IPS-15b (cell line): ENCODE measurements around the gene SLC43A1.

Experiments
- H3K27me3 ChIP-seq: one replicate; pipeline ENCODE4 v1.6.1; 2013; ENCODE audit warnings: low read length; ENCODE audit not compliant: control insufficient read depth, insufficient read depth
- H3K36me3 ChIP-seq: one replicate; pipeline ENCODE4 v1.6.1; 2013; ENCODE audit warnings: low read length; ENCODE audit not compliant: control insufficient read depth, insufficient read depth
- H3K4me1 ChIP-seq: one replicate; pipeline ENCODE4 v1.6.1; 2013; ENCODE audit warnings: mild to moderate bottlenecking, low read length; ENCODE audit not compliant: control insufficient read depth, insufficient read depth
- H3K4me3 ChIP-seq: one replicate; pipeline ENCODE4 v1.5.1; 2013; ENCODE audit warnings: low read depth, low read length
- H3K9ac ChIP-seq: one replicate; pipeline ENCODE4 v1.6.1; 2013; ENCODE audit warnings: low read depth, mild to moderate bottlenecking, low read length
- H3K9me3 ChIP-seq: one replicate; pipeline ENCODE4 v1.6.1; 2013; ENCODE audit warnings: mild to moderate bottlenecking, low read length; ENCODE audit not compliant: control insufficient read depth, insufficient read depth

Gene SLC43A1

DNA sequence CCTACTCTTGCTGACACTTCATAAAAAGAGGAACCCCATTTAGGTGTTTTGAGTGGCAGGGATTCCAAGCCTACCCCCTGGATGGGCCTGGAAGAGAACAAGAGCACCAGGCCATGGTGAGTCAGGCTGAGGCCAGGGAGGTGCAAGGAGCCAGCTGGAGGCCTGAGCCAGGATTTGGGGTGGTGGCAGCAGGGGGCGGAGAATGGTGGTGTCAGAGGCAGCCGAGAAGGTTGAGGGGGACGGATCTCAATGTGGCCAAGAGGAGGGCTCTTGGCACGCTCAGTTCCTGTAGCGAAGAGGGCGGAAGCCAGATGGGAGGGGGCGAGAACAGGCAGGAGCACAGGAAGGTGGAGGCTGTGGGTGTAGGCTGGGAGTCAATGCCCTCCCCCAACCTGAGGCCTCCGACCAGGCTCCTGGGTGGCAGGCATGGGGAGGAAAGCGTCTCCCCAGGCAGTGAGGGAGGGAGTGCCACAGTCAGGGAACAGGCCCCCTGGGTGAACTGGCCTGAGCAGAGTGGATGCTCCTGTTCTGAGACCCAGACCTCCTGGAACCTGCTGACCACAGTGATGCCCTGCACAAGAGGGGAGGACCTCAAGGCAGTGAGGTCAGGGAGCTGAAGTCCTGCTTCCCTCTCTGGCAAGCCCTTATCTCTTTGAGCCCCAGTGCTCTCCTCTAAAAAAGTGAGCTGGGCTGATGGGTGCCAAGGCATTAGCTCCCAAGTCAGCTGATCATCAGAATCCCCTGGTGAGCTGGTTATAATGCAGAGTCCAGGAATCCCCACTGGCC is 41.3 kb downstream of the SLC43A1 start:
- H3K27me3 ChIP-seq = peaks cover 37% of the 10 kb centered on the region
- peaks cover 15% of the 10 kb centered on the region for H3K4me1 ChIP-seq
- H3K9me3 ChIP-seq = no peaks in the 10 kb centered on the region
- H3K36me3 ChIP-seq = peaks cover 8% of the 10 kb centered on the region
- H3K9ac ChIP-seq = no peak overlapping the region
- no peak overlapping the region for H3K4me3 ChIP-seq

- H3K9ac ChIP-seq = no peak overlapping the region
- peaks cover 37% of the 10 kb centered on the region for H3K27me3 ChIP-seq
- H3K36me3 ChIP-seq = peaks cover 8% of the 10 kb centered on the region
- H3K4me1 ChIP-seq = peaks cover 14% of the 10 kb centered on the region
- H3K9me3 ChIP-seq = no peaks in the 10 kb centered on the region
- H3K4me3 ChIP-seq = no peak overlapping the region
These were observed 42.1 kb downstream of the SLC43A1 start for GRCh38 chr11:57473285-57473841.

GRCh38 chr11:57471496-57471895 is 44.0 kb downstream of the SLC43A1 start:
- Histone ChIP-seq H3K4me3 (no peak overlapping the region), H3K9ac (no peak overlapping the region), H3K27me3 (peaks cover 25% of the 10 kb centered on the region), H3K9me3 (no peaks in the 10 kb centered on the region), H3K4me1 (peaks cover 13% of the 10 kb centered on the region), H3K36me3 (peaks cover 8% of the 10 kb centered on the region)

DNA sequence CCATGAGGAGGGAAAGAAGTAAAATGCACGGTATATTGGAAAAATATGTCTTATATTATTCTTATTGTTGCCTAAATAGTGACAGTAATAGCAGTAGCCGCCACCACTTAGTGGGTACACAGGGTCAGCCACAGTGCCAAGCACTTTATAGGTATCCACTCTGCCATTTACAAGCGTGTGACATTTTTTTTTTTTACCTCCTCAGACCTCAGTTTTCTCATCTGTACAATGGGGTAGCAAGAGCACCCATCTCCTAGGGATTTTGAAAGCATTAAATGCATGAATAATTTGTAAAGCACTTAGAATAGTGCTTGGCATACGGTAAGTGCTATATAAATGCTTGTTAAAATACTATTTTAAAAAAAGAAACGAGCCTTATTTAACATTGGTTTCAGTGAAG is 46.2 kb downstream of the SLC43A1 start:
- Histone ChIP-seq H3K36me3 (peaks cover 8% of the 10 kb centered on the region), H3K27me3 (peaks cover 15% of the 10 kb centered on the region), H3K4me3 (no peak overlapping the region), H3K4me1 (peaks cover 10% of the 10 kb centered on the region), H3K9me3 (no peaks in the 10 kb centered on the region), H3K9ac (no peak overlapping the region)

DNA sequence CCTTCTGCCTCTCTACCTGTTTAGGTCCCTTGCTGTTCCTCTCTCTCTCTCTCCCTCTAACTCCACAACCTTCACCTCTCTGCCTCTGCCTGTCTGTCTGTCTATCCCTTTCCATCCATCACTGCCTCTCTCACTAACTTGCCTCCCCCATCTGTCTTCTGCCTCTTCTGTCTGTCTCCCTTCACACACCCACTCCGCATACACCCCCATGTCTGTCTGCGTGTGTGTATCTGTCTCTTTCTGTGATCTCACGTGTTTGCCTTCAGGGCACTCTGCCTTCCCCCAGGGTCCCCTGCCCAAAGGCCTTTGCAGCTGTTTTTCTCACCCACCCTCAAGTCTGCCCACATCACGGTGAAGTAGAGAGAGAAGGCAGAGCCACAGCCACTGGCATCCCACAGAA is 47.2 kb downstream of the SLC43A1 start:
- peaks cover 14% of the 10 kb centered on the region for H3K4me1 ChIP-seq
- peaks cover 8% of the 10 kb centered on the region for H3K36me3 ChIP-seq

DNA sequence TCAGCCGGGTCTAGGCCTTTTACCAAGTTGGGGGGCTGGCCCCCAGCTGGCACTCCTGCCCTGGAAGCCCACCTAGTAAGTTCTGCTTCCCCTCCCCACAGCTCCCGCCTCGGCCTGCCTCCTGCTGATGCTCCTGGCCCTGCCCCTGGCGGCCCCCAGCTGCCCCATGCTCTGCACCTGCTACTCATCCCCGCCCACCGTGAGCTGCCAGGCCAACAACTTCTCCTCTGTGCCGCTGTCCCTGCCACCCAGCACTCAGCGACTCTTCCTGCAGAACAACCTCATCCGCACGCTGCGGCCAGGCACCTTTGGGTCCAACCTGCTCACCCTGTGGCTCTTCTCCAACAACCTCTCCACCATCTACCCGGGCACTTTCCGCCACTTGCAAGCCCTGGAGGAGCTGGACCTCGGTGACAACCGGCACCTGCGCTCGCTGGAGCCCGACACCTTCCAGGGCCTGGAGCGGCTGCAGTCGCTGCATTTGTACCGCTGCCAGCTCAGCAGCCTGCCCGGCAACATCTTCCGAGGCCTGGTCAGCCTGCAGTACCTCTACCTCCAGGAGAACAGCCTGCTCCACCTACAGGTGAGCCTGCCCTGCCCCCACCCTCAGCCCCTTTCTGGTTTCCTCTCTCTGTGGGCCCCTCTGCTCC is 47.9 kb downstream of the SLC43A1 start:
- H3K4me3 ChIP-seq = no peak overlapping the region
- peaks cover 20% of the 10 kb centered on the region for H3K4me1 ChIP-seq
- H3K9me3 ChIP-seq = no peaks in the 10 kb centered on the region
- H3K27me3 ChIP-seq = peaks cover 27% of the 10 kb centered on the region
- peaks cover 8% of the 10 kb centered on the region for H3K36me3 ChIP-seq
- H3K9ac ChIP-seq = no peak overlapping the region

More for the DNA sequence above, 47.2 kb downstream of the SLC43A1 start:
- Histone ChIP-seq H3K27me3 (peaks cover 20% of the 10 kb centered on the region), H3K4me3 (no peak overlapping the region), H3K9ac (no peak overlapping the region), H3K9me3 (no peaks in the 10 kb centered on the region)

DNA sequence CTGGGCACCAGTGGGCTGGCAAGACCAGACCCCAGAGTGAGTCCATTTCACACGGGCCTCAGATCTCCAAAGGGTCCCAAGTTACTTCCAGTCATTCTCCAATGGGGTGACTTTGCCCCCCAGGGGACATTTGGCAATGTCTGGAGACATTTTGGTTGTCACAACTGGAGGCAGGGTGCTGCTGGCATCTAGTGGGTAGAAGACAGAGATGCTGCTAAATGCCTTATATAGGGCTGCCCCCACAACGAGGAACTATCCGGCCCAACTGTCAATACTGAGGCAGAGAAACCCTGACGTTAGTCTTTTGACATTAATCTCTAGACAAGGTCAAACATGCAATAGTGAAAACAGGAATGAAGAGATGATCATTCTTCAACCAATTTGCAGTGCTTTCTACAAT is 48.8 kb downstream of the SLC43A1 start:
- Histone ChIP-seq H3K9me3 (no peaks in the 10 kb centered on the region), H3K9ac (no peak overlapping the region), H3K4me3 (no peak overlapping the region), H3K36me3 (peaks cover 8% of the 10 kb centered on the region), H3K4me1 (peaks cover 24% of the 10 kb centered on the region), H3K27me3 (peaks cover 36% of the 10 kb centered on the region)

GRCh38 chr11:57464539-57465181 is 50.8 kb downstream of the SLC43A1 start:
- peaks cover under 1% of the 10 kb centered on the region for H3K36me3 ChIP-seq
- H3K4me1 ChIP-seq = peaks cover 24% of the 10 kb centered on the region
- H3K27me3 ChIP-seq = peaks cover 42% of the 10 kb centered on the region
- peak overlapping the region; percentile 4 for H3K4me3 ChIP-seq
- no peak overlapping the region for H3K9ac ChIP-seq
- H3K9me3 ChIP-seq = no peaks in the 10 kb centered on the region

GRCh38 chr11:57463671-57464538 is 51.6 kb downstream of the SLC43A1 start:
- Histone ChIP-seq H3K4me1 (peaks cover 24% of the 10 kb centered on the region), H3K27me3 (peaks cover 50% of the 10 kb centered on the region), H3K9ac (no peak overlapping the region), H3K4me3 (no peak overlapping the region), H3K9me3 (no peaks in the 10 kb centered on the region), H3K36me3 (no peaks in the 10 kb centered on the region)

- peaks cover 56% of the 10 kb centered on the region for H3K27me3 ChIP-seq
- peak overlapping the region; percentile 10 for H3K4me3 ChIP-seq
- peaks cover 22% of the 10 kb centered on the region for H3K4me1 ChIP-seq
- H3K36me3 ChIP-seq = no peaks in the 10 kb centered on the region
- H3K9ac ChIP-seq = no peak overlapping the region
- no peaks in the 10 kb centered on the region for H3K9me3 ChIP-seq
These were observed 52.9 kb downstream of the SLC43A1 start for GRCh38 chr11:57462597-57462996.
